A204.1 (cell line): Measurements from ENCODE around the gene SEC63.
"Not testable (repeated sequence)": the region's sequence is repeated elsewhere in the genome, so short reads cannot be mapped to it uniquely, and the experiment has no call there.

Source experiments
- FAIRE-seq: peaks from 2 replicates; lab custom pipeline; 2012; peaks lifted over from hg19 to GRCh38; lab: Jason Lieb, UNC

The SEC63 gene

DNA sequence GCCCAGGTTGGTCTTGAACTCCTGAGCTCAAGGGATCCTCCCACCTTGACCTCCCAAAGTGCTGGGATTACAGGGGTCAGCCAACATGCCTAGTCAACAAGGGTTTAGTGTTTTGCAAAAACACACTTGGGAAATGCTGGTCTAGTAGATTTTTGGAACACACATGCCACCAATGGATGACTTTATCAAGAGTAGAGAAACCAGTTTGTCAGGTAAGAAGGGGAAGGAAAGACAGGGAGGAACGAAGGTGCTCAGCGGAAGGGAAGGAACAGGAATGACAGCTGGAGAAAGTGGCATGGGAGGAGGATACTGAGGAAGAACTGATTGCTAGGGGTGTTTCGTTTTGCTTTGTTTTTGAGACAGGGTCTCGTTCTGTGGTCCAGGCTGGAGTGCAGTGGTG lies 15.6 kb upstream of the SEC63 start:
- FAIRE-seq, result no peak

DNA sequence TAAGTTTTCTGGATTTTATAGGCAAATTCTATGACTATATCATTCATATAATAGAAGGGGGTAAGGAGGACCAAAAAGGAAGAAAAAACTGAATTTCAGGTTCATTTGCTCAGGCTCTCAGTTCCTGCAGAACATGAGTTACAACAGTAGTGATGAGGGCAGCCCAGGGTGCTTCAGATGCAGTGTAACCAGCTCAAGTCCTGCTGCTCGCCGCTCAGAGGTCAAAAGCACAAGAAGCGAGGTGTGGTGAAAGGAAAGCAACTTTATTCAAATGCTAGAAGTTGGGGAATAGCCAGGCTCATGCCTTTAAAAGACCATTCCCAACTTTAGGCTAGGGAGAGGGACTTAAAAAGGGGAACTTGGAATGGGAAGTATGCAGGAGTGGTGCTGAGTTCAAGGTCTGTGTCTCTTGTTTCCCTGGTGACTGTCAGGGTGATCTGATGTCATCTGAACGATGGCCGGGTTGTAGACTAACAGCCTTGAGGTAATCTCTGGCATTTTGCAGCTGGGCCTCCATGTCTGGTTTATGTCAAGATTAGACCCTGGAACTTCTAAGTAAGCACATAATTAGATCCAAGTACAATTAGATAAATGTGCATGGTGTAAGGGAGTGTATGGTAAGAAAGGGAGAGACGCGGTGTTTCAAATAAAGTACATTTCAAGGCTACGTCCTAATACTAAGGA lies 14.5 kb upstream of the SEC63 start:
- no peak for FAIRE-seq

DNA sequence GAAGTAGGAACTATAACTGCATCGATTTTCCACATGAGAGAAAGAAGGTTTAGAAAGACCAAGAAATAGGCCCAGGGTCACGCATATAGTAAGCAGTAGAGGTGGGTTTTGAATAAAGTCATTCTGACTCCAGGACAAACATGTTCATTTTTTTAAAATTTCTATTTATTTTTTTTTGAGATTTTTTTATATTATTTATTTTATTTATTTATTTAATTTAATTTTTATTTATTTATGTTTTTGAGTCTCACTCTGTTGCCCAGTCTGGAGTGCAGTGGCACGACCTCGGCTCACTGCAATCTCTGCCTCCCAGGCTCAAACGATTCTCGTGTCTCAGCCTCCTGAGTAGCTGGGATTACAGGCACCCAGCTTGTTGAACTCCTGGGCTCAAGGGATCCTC lies 13.2 kb upstream of the SEC63 start:
- no peak for FAIRE-seq

DNA sequence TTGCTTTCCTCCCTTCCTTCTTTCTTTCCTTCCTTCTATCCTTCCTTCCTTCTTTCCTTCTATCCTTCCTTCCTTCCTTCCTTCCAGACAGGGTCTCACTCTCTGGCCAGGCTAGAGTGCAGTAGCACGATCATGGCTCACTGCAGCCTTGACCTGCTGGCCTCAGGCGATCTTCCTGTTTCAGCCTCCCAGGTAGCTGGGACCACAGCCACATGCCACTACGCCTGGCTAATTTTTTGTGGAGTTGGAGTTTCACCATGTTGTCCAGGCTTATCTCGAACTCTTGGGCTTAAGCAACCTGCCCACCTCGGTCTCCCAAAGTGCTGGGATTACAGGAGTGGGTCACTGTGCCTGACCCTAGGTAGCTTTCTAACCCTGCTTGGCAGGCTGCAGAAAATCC lies 12.2 kb upstream of the SEC63 start:
- FAIRE-seq, result no peak

DNA sequence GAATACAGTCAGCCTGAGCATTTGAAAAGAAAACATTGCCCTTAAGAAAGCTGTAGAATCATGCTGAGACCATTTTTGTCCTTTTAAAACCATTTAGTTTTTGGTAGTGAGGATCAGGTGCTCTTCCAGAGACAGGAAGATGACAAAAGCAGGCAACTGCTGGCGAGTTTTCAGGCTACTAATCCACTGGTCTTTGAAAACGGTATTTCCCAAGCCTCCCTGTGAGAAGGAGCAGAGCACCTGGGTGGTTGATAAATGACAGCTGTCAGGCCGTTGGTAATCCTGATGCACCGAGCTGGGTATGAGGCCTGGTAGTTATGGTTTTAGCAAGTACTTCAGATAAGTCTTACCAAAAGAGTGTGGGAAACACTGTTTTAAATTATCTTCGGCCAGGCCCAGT lies 10.1 kb upstream of the SEC63 start:
- FAIRE-seq, result no peak

DNA sequence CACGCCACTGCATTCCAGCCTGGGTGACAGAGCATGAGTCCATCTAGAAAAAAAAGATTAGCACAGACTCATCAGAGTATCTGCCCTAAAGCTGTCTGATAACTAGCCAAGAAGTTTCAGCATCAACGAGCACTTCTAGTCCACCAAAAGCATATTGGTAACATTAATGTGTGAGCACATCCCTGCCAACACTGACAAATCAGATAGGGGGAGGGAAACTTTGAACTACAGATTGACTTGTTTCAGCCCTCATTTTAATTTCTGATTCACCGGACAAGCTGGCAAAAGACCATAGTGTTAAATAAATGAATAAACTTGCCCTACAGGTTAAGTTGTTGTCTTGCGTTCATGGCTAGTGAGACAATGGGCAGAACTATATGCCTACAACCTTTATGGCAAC lies 7.7 kb upstream of the SEC63 start:
- FAIRE-seq, result no peak

DNA sequence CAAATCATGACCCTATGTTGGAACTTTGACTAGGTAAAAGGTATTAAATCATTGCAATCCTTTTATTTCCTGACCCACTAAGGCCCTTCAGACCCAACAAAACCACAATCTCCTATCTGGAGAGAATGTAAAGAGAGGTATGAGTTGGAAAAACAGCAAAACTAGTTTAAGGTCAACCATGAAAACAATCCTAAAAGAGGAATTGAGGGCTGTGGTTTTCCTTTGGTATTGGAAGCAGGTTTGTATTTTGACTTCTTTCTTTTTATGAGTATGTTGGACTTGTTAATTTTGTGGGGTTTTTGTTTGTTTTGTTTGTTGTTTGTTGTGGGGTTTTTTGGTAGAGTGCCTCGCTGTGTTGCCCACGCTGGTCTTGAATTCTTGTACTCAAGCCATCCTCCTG lies 4.7 kb upstream of the SEC63 start:
- no peak for FAIRE-seq

DNA sequence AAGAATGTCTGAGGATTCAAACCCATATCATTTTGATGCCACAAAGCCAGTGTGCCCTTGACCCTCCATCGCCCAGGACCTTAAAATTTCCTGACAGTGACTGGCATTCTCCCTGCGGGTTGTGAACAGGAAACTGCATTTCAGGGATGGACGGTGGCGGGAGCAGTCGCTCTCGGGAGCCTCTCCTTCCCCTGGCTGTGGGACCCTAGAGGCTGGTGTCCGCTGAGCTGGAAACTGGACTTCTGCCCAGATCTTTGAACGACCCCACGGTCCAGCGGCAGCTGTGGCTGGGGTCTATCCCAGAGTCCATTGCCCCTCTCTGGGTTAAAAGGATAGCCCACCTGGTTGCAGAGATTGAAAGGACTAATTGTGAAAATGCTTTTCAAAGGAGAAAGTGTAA lies 1.4 kb upstream of the SEC63 start:
- FAIRE-seq, result no peak

DNA sequence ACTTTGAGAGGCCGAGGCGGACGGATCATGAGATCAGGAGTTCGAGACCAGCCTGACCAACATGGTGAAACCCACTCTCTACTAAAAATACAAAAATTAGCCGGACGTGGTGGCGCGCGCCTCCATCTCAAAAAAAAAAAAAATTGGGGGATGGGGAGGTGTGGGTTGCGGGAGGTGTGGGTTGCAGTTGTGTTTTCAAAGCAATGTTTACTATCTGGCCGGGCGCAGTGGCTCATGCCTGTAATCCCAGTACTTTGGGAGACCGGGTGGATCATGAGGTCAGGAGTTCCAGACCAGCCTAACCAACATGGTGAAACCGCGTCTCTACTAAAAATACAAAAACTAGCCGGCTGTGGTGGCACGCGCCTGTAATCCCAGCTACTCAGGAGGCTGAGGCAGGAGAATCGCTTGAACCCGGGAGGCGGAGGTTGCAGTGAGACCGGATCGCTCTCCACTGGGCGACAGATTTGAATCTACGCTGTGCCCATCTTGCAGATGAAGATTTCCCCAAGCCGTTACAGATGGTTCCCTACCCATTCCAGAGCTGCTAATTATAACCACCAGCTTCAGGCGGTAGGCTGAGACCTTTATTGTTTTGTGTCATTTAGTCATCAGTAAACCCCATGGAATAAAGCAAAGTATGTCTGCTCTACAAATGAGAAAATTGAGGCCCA lies 818 bp upstream of the SEC63 start:
- not testable (repeated sequence) for FAIRE-seq

DNA sequence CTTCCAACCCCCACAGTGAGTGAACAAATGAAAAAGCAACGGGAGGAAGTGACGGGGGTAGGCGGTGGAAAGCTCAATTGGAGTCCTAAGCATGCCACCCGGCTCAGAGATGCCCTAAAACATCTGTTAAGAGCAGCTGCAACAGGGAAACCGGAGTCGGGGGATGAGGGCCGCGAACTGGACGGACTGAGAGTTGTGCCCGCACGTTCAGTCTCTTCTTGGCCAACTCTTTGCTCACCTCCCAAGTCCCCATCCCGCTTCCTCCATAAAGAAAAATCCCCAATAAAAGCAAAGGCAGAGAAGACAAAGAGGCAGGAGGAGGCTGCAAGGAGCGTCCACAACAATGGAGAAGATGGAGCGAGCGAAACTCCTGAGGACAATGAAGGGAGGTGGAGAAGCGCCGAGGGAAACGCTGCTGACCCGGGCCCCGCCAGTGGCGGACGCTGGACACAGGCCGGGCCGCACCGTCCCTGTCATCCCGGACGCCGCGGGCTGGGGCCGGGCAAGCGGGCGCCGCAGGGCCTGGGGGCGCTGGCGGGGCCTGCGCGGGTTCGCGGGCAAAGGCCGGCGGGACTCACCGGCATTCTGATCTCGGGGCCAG lies 600 bp downstream of the SEC63 start:
- no peak for FAIRE-seq

DNA sequence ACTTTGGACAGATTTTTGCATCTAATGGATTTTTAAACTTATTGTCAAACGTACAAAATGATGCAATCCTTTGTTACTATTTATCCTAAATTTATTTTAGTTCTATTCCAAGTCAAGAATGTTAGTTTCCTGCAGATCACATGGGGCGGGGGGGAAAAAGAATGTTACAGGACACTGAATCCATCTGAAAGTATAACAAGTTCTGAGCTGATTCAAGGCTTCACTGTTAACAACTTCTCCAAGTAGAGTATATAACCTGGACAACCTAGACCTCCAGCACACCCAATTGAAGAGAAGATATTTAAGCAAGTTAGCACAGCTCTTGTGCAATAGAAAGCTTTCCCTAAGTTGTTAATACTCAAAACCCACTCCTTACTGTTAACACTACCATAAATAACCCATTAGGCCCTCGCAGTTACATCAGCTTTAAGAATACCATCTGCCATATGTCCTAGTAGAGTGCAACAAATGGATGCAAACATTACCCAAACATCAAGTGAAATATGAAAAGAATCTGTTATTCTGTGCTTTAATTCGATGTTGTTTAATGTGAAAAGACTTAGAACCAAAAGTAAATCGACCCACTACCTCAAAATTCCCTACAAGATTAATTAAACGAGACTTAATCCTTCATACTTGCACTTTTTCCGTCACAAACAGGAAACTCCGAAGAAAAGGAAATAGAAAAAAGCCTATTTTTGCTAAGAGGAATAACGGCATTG lies 1.3 kb downstream of the SEC63 start:
- no peak for FAIRE-seq

DNA sequence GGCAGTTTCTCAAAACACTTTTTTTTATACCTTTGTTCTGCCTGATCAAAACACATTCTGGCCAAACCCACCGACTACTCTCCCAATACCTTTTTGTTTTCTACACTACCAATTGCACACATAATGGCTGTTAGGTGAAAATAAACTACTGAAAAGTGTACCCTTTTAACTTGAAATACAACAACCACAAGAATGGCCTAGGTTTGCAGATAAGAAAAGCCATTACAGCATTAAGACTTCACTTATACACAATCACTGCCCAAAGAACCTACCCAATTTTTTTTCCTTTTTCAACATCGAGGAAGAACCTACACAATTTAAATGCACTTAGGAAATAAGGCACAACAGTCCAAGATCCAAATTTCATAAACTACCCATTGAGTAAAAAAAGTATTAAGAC lies 1.8 kb downstream of the SEC63 start:
- FAIRE-seq, result no peak

DNA sequence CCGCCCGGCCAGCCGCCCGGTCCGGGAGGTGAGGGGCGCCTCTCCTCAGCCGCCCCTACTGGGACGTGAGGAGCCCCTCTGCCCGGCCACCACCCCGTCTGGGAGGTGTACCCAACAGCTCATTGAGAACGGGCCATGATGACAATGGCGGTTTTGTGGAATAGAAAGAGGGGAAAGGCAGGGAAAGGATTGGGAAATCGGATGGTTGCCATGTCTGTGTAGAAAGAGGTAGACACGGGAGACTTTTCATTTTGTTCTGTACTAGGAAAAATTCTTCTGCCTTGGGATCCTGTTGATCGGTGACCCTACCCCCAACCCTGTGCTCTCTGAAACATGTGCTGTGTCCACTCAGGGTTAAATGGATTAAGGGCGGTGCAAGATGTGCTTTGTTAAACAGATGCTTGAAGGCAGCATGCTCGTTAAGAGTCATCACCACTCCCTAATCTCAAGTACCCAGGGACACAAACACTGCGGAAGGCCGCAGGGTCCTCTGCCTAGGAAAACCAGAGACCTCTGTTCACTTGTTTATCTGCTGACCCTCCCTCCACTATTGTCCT lies 4.1 kb downstream of the SEC63 start:
- not testable (repeated sequence) for FAIRE-seq

DNA sequence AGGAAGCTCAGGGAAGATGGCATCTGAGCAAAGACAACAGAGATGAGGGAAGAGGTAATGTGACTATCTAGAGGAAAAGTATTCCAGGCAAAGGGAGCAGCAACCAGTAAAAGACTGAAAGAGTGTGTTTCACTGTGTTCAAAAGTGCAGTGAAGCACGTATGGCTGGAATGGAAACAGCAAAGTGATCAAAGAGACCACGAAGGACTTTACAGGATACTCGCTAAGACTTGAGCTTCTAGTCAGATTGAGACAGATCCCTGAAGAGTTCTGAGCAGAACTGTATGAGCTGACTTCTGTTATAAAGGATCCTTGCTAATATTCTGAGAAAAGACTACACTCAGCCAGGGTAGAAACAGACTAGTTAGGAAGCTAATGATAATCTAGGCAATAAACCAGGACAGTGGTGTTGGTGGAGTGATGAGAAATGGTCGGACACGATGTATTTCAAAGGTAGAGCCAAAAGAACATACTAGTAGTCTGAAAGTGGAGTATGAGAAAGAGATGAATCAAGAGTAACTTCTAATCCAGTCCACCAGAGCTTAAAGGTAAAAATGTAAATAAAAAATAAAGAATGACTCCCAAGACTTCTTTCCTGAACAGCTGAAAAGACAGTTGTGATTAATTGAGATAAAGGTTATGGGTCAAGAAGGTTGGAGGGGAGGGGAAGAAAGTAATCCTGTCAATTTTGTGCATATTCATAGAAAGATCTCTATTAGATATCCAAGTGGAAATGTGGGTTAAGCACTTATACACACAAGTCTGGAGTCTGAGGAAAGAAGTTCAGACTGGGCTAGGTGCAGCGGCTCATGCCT lies 14.2 kb downstream of the SEC63 start:
- FAIRE-seq, result no peak

DNA sequence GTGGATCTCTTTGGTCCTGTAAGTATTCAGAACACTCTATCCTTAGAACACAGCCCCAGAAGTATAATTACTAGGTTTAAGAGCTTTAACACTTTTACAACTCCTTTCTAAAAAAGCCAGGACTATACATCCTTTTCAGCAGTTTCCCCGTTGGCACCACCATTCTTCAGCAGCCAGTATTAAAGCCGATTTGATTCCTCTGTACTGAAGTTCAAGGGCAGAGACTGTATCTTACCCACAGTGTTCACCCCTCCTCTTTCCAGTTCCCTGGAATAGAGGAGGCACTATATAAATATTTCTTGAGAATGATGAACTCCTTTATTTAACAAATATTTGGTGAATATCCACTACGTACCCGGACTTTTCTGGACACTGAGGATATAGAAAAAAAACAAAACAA lies 15.9 kb downstream of the SEC63 start:
- no peak for FAIRE-seq

DNA sequence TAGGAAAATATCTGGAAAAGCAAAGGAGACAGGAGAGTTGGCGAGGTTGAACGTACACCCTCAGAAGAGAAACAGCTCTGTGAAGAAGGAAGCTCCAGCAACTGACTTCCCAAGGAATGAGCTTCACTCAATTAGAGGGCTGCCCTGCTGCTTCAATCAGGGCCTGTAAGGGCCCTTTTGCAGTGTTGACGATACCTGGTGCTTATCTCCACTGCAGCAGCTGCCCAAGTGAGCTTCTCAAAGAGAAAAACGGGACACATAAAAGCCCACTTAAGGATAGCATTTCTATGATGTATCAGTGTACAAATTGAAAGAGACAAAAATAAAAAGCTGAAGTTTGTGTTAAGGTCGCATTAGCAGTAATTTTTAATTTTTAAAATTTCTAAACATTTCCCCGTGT lies 16.4 kb downstream of the SEC63 start:
- no peak for FAIRE-seq

DNA sequence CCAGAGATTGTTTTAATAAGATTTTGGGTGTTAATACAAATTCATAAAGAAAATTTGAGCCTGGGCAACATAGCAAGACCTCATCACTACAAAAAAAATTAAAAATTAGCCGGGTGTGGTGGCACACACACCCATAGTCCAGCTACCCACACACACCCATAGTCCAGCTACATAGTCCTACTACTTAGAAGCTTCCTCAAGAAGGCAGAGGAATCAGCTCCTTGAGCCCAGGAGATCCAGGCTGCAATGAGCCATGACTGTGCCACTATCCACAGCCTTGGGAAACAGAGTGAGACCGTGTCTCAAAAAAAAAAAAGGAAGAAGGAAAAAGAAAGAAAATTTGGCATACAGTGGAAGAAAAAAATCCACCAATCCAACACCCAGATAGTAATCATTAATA lies 16.8 kb downstream of the SEC63 start:
- no peak for FAIRE-seq

DNA sequence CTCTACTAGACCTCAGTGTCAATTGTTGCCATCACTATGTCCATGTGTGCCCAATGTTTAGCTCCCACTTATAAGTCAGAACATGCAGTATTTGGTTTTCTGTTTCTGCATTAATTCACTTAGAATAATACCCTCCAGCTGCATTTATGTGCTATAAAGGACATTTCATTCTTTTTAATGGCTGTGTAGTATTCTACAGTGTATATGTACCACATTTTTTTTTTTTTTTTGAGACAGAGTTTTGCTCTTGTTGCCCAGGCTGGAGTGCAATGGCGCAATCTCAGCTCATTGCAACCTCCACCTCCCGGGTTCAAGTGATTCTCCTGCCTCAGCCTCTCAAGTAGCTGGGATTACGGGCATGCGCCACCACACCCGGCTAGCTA lies 21.1 kb downstream of the SEC63 start:
- FAIRE-seq, result not testable (repeated sequence)

DNA sequence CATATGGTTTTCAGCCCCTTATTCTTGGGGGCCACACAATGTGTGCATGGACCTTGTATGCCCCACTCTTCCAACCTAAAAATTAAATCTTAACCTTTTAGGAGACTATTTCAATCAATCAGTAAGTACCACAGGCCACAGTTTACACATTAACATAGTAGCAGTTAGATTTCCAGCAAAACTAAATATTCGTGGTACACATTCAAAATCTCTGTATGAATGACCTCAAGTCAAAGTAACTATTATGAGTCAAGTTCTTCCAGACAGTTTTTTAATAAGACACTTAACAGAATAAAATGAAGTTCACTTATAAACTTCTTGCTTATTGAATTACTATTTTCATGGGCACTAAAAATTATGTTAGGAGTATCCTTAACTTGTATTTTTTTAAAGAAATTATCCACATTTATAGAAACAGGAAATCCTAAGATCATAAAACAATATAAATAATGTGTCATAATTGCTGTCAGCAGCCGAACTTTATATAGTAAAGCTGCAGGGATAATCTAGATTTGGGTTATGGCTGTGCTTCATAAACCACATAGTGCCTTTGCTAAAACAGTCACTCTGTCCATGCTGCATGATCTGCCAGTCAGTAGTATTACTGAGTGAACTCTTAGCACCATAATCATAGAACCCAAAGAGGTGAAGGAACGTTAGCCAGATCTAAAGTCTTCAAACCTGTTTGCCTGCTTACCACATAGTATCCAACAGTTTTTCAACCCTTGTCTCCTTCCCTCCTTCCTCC lies 21.7 kb downstream of the SEC63 start:
- no peak for FAIRE-seq

DNA sequence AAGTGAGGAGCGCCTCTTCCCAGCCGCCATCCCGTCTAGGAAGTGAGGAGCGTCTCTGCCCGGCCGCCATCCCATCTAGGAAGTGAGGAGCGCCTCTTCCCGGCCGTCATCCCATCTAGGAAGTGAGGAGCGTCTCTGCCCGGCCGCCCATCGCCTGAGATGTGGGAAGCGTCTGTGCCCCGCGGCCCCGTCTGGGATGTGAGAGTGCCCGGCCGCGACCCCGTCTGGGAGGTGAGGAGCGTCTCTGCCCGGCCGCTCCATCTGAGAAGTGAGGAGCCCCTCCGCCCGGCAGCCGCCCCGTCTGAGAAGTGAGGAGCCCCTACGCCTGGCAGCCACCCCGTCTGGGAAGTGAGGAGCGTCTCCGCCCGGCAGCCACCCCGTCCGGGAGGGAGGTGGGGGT lies 23.8 kb downstream of the SEC63 start:
- not testable (repeated sequence) for FAIRE-seq

DNA sequence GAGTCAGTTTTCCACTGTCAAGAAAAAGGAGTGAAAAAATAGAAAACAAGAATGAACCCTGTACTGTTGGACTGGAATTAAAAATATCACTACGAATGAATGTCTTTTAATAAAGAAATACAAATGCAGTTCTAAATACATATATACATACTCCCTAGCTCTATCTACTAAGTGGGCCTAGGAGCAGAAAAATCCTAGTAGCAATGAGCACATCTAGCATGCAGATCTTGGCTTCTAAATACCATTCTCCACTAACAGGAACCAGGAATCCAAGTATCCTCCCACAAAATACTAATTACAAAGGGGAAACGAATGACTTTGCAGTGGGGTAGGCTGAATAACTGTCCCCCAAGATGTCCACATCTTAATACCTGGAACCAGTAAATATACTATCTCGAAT lies 25.4 kb downstream of the SEC63 start:
- no peak for FAIRE-seq
